Measurements from ENCODE around the gene TMEM72.

Gene TMEM72

DNA sequence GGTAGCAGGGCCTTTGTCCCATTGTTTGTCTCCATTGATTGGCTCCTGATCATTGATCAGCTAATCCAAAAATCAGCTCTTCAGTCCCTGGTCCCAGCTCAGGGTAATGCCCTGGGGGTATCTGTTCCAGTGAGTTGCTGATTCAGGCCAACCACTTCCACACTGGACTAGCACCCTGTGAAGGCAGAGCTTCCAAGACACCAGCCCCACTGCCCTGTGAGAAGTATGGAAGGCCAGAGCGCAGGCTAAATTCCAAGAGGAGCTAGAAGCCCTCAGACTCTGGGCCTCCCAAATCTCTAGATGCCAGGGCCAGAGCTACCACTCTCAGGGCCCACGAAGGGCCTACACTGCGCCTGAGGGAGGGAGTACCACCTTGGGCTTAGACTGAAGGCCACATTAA, 10.4 kb downstream of the TMEM72 start:
- Histone ChIP-seq H3K9me2 (replicated peaks; ENCODE audit: insufficient read depth, low read length) (no peaks in the 10 kb centered on the region), H3K36me3 (ENCODE audit: low read length) (no peaks in the 10 kb centered on the region), H3K79me2 (ENCODE audit: insufficient read depth, low read length) (no peaks in the 10 kb centered on the region), H3F3A (ENCODE audit: insufficient read depth) (no peaks in the 10 kb centered on the region), H3K9me3 (ENCODE audit: insufficient read depth, low read length) (no peaks in the 10 kb centered on the region), H4K20me1 (ENCODE audit: low read depth, low read length) (no peaks in the 10 kb centered on the region), H3K4me3 (ENCODE audit: insufficient read depth, low read length, poor library complexity, severe bottlenecking) (no peak overlapping the region), H3K9ac (ENCODE audit: low read length) (no peak overlapping the region), H3K4me2 (ENCODE audit: low read depth, low read length, poor library complexity, severe bottlenecking) (no peak overlapping the region), H2AFZ (ENCODE audit: low read depth, low read length, severe bottlenecking) (no peak overlapping the region), H3K27me3 (ENCODE audit: low read length) (no peaks in the 10 kb centered on the region), H3K27ac (ENCODE audit: low read depth, low read length) (no peak overlapping the region)
- TF ChIP-seq EZH2phosphoT487 (conservative IDR thresholded peaks at IDR 0.05; ENCODE audit: low read length), result no peak
- TF ChIP-seq, protein P1, sequence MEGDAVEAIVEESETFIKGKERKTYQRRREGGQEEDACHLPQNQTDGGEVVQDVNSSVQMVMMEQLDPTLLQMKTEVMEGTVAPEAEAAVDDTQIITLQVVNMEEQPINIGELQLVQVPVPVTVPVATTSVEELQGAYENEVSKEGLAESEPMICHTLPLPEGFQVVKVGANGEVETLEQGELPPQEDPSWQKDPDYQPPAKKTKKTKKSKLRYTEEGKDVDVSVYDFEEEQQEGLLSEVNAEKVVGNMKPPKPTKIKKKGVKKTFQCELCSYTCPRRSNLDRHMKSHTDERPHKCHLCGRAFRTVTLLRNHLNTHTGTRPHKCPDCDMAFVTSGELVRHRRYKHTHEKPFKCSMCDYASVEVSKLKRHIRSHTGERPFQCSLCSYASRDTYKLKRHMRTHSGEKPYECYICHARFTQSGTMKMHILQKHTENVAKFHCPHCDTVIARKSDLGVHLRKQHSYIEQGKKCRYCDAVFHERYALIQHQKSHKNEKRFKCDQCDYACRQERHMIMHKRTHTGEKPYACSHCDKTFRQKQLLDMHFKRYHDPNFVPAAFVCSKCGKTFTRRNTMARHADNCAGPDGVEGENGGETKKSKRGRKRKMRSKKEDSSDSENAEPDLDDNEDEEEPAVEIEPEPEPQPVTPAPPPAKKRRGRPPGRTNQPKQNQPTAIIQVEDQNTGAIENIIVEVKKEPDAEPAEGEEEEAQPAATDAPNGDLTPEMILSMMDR (IDR thresholded peaks at IDR 0.05; ENCODE audit: insufficient read depth, low read length, poor library complexity, severe bottlenecking), result no peak

DNA sequence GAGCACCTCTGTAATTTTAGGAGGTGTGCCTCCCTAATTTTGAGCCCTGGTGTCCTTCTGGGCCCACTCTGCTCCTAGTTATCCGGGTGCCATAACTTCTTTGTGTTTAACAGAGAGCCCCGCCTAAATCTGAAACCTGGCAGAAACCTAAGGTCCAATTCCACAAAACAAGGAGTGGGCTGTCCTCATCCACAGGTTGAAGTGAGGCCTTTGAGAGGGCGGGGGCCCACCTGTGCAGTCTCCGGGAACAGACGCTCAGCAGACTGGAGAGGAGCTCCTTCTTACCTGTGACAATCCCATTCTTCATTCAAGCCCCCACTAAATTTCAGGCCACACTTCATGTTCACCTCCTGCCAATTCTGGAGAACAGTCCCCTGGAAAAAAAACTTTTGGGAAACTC, 10.9 kb downstream of the TMEM72 start:
- no peaks in the 10 kb centered on the region for H3K36me3 ChIP-seq (ENCODE audit: low read length)
- no peak overlapping the region for H3K4me2 ChIP-seq (ENCODE audit: low read depth, low read length, poor library complexity, severe bottlenecking)
- no peaks in the 10 kb centered on the region for H3K27me3 ChIP-seq (ENCODE audit: low read length)
- H3K9me3 ChIP-seq (ENCODE audit: insufficient read depth, low read length), result no peaks in the 10 kb centered on the region
- H3K79me2 ChIP-seq (ENCODE audit: insufficient read depth, low read length), result no peaks in the 10 kb centered on the region
- no peak overlapping the region for H2AFZ ChIP-seq (ENCODE audit: low read depth, low read length, severe bottlenecking)
- H3K4me3 ChIP-seq (ENCODE audit: insufficient read depth, low read length, poor library complexity, severe bottlenecking), result no peak overlapping the region
- H3K27ac ChIP-seq (ENCODE audit: low read depth, low read length), result no peak overlapping the region
- H4K20me1 ChIP-seq (ENCODE audit: low read depth, low read length), result no peaks in the 10 kb centered on the region
- H3F3A ChIP-seq (ENCODE audit: insufficient read depth), result no peaks in the 10 kb centered on the region
- H3K9ac ChIP-seq (ENCODE audit: low read length), result no peak overlapping the region
- H3K9me2 ChIP-seq (replicated peaks; ENCODE audit: insufficient read depth, low read length), result no peaks in the 10 kb centered on the region
- TF ChIP-seq, protein P1 (IDR thresholded peaks at IDR 0.05; ENCODE audit: insufficient read depth, low read length, poor library complexity, severe bottlenecking), result no peak
- TF ChIP-seq EZH2phosphoT487 (conservative IDR thresholded peaks at IDR 0.05; ENCODE audit: low read length), result no peak

DNA sequence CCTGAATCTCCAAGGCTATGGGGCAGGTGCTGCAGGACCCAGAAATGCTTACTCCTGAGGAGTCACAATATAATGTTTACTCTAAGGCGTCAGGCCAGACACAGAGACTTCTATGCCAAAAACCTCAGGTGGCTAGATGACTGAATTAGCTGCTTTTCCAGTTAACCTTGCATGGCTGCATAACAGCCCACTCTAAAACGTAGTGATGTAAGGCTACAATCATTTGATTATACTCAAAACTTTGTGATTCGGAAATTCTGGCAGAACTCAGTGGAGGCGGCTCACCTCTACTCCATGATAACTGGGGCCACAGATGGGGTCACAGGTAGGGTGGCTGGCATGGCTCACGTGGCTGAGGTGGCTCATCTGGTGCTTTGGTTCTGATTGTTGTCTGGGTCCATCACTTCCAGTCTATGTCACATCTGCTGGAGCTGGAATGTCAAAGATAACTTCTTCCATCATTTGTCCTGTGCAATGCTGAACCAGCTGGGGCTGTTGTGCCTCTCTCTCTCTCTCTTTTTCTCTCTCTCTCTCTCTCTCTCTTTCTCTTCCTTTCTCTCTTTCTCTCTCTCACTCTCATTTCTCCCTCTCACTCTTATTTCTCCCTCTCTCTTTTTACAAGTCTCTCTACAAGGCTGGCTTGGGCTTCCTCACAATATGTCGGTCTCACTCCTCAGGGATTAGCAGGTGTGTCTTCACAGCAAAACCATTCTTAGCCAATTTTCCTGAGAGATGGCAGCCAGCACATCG, 11.8 kb downstream of the TMEM72 start:
- Histone ChIP-seq H3K27ac (ENCODE audit: low read depth, low read length) (no peak overlapping the region), H3K36me3 (ENCODE audit: low read length) (no peaks in the 10 kb centered on the region), H3K9me2 (replicated peaks; ENCODE audit: insufficient read depth, low read length) (no peaks in the 10 kb centered on the region), H3K27me3 (ENCODE audit: low read length) (no peaks in the 10 kb centered on the region), H3K9ac (ENCODE audit: low read length) (no peak overlapping the region), H2AFZ (ENCODE audit: low read depth, low read length, severe bottlenecking) (no peak overlapping the region), H3K4me2 (ENCODE audit: low read depth, low read length, poor library complexity, severe bottlenecking) (no peak overlapping the region), H3K9me3 (ENCODE audit: insufficient read depth, low read length) (no peaks in the 10 kb centered on the region), H3K79me2 (ENCODE audit: insufficient read depth, low read length) (no peaks in the 10 kb centered on the region), H3K4me3 (ENCODE audit: insufficient read depth, low read length, poor library complexity, severe bottlenecking) (no peak overlapping the region), H3F3A (ENCODE audit: insufficient read depth) (no peaks in the 10 kb centered on the region), H4K20me1 (ENCODE audit: low read depth, low read length) (no peaks in the 10 kb centered on the region)
- no peak for TF ChIP-seq EZH2phosphoT487 (conservative IDR thresholded peaks at IDR 0.05; ENCODE audit: low read length)
- TF ChIP-seq, protein P1 (IDR thresholded peaks at IDR 0.05; ENCODE audit: insufficient read depth, low read length, poor library complexity, severe bottlenecking), result no peak

Measured in SU-DHL-6 (cell line).